H7 (cell line): Measurements from ENCODE around the gene WDR27. TPM values are rescaled to one million over a fixed set of nuclear protein-coding genes. Genes with fewer than 3 reads are reported as not detected.
"Not testable (repeated sequence)": the region's sequence is repeated elsewhere in the genome, so short reads cannot be mapped to it uniquely, and the experiment has no call there.

ENCODE experiments used
- DNase-seq: peaks from one replicate; pipeline ENCODE4 v3.0.0; 2012
- H3K27me3 ChIP-seq: 2 replicates; pipeline ENCODE4 v1.6.0; 2011; ENCODE audit warnings: mild to moderate bottlenecking, low read length; ENCODE audit not compliant: control insufficient read depth, insufficient read depth
- H3K36me3 ChIP-seq: replicated peaks from 2 replicates; pipeline ENCODE4 v1.5.1; 2011; ENCODE audit warnings: low read length; ENCODE audit not compliant: control insufficient read depth, insufficient read depth
- H3K4me3 ChIP-seq: 2 replicates; pipeline ENCODE4 v1.5.1; 2011; ENCODE audit warnings: low read depth, mild to moderate bottlenecking, control low read depth, low read length, moderate library complexity; ENCODE audit not compliant: insufficient read depth
- total RNA-seq: library from RNA; depleted of rRNA; stranded (reverse); fragments of >200 nt; shearing (Covaris generic); gene quantifications from 2 replicates; pipeline ENCODE4 v1.2.3, GENCODE V29; 2014

Gene WDR27
- total RNA-seq, 1 experiment from 2014 or later = 45.4 TPM

DNA sequence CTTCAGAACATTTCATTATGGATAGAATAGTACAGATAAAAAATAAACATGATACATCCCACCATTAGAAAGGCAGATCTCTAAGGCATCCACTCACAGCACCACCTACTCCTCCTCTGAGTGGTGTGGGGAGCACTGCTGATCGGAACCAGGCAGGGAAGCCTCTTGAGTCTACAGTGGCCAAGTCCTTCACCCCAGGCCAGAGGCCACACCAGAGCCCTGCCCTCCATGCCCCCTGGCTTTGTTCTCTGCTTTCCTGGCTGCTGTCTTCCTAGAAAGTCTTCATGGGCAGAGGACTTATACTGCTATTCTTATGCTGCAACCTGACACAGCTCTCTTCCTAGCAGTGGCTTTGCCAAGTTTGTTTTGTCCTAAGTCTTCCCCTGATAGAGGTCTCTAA is 246.4 kb downstream of the WDR27 start:
- H3K4me3 ChIP-seq = no peak overlapping the region

DNA sequence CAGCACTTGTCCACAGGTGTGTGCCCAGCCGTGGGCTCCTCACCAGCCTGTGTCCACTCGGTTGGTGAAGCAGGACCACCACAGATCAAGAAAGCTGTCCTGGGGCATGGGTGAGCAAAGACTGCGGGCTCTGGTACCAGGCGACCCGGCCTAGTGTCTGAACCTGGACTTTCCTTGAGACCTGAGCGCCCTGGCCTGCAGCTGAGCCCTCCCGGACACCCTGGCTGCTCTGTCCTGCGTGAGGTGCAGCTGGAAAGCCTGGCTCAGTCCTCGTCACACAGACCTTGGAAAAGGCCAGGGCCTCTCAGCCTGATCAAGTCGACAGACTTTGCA is 247.0 kb downstream of the WDR27 start:
- H3K36me3 ChIP-seq = no peaks in the 10 kb centered on the region
- DNase-seq = no peak
- H3K27me3 ChIP-seq = no peaks in the 10 kb centered on the region
- no peak overlapping the region for H3K4me3 ChIP-seq

More for the DNA sequence above, 246.4 kb downstream of the WDR27 start:
- no peaks in the 10 kb centered on the region for H3K27me3 ChIP-seq
- H3K36me3 ChIP-seq = no peaks in the 10 kb centered on the region
- DNase-seq = no peak

DNA sequence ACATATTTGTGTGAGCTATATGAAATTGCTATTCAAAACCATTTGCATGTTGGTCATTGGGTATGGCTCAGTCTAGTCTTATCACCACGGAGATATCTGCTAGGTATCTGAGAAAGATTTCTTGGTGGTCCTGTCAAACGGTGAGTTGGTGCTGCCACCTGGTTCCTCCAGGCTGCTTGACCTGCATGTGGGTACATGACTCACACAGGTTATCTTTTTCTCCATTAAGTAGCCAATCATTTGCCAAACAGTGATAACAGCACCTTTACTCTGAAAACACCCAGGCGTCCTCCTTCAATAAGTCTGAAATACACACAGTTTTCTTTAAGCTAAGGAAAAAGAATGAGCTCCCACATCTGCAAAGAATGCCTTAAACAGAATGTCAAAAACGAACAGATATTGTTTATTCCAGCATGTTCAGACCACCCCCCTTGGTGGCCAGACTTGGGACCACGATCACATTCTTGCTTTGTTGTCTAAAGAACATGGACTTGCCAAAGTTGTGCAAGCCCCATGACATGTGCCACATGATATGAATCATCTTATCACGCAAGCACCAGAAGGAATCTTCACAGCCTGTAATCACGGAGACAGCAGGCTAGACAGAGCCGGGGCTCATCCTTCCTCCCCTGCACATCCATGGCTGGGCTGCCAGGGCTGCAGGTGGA is 247.5 kb downstream of the WDR27 start:
- no peak for DNase-seq
- Histone ChIP-seq H3K27me3 (no peaks in the 10 kb centered on the region), H3K36me3 (no peaks in the 10 kb centered on the region), H3K4me3 (no peak overlapping the region)

DNA sequence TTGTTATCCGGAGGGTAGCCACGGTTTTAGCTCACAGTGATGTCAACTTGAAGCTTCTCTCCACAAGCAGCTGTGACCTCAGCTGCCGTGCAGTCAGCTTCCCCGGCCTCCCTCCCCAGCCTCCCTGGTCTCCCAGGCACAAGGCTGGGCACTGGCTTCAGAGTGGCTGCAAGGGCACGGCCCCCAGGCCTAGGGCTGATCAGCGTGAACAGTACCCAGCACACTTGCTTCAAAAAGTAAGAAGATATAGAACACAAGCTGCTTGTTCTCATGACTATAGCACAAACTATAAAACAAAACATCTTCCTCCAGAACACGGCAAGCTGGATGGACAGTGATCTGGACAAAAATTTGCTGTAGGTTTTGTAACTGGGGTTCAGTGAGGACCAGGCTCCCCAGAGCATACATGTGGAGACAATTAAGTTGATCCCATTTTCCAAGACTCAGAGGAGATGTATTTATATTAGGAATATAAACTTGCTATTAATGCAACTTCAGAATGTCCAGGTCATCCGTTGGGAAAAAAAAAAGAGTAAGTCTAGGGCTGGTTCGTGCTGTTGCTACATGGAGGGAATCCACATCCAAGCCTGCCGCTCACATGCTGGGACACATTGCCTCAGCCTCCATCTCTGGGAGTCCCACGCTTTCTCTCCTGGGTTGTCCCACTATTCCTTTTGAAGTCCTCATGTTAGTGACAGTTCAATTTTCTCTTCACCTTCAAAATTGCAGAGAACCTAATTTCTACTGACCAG is 248.8 kb downstream of the WDR27 start:
- no peak overlapping the region for H3K4me3 ChIP-seq
- DNase-seq = no peak
- no peaks in the 10 kb centered on the region for H3K27me3 ChIP-seq
- H3K36me3 ChIP-seq = no peaks in the 10 kb centered on the region

DNA sequence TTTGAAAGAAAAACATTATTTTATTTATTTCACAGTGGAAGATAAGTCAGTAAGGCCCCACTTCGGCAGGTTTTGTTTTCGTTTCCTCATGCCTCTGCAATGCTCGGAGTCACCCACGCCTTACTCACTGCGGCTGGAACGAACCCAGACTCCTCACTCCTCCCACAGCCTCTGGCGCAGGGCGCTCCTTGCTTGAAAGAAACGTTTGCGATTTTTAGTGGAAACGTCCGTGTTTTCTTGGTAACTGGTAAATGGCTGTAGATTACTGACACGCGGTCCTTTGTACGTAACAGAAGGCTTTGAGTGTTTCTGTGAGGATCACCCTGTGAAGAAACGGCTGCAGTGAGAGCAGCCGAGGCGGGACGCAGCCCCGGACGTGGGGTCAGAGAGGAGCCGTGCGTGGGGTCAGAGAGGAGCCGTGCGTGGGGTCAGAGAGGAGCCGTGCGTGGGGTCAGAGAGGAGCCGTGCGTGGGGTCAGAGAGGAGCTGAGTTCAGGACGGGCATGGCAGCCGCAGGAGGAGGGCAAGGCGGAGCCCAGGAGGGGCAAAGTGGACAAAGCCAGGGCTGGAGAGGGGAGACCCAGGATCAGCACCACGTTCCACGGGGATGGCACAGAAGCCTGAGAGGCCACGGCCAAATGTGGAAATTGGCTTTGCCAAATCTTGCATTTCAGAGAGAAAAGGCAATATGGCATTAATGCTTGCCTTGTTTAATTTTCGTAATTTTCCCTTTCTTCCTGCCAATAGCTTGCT is 249.5 kb downstream of the WDR27 start:
- Histone ChIP-seq H3K4me3 (no peak overlapping the region), H3K27me3 (no peaks in the 10 kb centered on the region), H3K36me3 (no peaks in the 10 kb centered on the region)
- DNase-seq = no peak

DNA sequence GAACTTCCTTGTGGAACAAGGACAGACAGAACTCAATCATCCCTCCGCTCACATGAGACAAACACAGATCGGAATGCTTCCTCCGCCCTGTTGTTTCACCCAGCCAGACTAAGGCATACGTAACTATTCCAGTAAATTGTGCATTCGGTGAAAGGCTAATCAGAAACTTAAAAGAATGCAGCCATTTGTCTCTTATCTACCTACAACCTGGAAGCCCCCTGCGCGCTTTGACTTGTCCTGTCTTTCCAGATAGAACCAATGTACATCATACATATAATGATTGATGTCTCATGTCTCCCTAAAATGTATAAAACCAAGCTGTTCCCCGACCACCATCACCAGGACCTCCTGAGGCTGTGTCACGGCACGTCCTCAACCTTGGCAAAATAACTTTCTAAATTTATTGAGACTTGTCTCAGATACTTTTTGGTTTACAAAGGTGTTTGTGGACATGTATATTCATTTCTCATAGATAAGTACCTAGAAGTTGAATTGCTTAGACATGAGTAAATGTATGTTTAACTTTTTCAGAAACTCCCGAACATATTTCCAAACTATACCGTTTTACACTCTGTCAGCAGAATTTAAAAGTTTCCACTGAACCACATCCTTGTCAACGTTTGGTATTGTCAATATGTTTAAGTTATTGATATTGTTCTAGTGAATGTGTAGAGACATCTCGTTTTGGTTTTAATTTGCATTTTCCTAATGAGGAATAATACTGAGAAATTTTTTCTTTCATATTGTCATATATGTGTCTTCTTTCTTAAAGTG is 250.6 kb downstream of the WDR27 start:
- no peak for DNase-seq
- no peaks in the 10 kb centered on the region for H3K27me3 ChIP-seq
- H3K4me3 ChIP-seq = no peak overlapping the region
- H3K36me3 ChIP-seq = no peaks in the 10 kb centered on the region

DNA sequence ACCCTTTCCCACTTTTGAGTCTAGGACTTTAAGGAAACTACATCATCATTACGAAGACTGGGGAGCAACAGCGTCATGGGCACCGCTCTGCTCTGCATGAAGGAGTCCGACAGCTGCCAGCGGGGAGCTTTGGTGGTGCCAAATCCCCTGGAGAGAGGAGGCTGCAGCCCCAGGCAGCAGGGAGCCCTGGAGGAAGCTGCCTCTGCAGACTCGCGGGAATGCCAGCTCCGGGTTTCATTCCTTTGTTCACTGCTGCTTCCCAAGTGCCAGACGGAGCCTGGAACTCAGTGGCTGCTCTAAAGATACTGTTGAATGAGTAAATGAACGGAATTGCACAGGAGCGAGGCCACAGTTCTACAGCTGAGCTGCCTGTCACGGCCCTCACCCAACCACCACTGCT is 251.7 kb downstream of the WDR27 start:
- peak; percentile 33 for DNase-seq
- no peaks in the 10 kb centered on the region for H3K27me3 ChIP-seq
- no peak overlapping the region for H3K4me3 ChIP-seq
- no peaks in the 10 kb centered on the region for H3K36me3 ChIP-seq

DNA sequence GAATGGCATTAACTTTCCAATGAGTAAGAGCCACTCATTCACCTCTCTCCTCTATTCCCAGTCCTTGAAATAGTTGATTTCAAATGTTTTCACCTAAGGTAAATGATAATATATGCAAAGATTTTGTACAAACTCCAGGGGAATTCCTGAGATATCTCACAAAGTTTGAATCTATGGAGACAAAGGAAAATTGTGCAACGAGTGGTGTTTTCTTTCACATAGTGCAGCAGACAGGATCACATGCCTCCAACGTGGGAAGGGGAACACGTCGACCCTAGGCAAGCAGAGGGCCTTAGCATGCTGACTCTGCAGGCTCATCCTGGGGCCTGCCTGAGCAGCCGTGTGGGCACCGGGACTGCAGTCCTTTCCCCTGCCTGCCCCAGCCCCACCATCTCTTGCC is 252.6 kb downstream of the WDR27 start:
- H3K4me3 ChIP-seq = no peak overlapping the region
- no peaks in the 10 kb centered on the region for H3K27me3 ChIP-seq
- DNase-seq = no peak
- no peaks in the 10 kb centered on the region for H3K36me3 ChIP-seq

DNA sequence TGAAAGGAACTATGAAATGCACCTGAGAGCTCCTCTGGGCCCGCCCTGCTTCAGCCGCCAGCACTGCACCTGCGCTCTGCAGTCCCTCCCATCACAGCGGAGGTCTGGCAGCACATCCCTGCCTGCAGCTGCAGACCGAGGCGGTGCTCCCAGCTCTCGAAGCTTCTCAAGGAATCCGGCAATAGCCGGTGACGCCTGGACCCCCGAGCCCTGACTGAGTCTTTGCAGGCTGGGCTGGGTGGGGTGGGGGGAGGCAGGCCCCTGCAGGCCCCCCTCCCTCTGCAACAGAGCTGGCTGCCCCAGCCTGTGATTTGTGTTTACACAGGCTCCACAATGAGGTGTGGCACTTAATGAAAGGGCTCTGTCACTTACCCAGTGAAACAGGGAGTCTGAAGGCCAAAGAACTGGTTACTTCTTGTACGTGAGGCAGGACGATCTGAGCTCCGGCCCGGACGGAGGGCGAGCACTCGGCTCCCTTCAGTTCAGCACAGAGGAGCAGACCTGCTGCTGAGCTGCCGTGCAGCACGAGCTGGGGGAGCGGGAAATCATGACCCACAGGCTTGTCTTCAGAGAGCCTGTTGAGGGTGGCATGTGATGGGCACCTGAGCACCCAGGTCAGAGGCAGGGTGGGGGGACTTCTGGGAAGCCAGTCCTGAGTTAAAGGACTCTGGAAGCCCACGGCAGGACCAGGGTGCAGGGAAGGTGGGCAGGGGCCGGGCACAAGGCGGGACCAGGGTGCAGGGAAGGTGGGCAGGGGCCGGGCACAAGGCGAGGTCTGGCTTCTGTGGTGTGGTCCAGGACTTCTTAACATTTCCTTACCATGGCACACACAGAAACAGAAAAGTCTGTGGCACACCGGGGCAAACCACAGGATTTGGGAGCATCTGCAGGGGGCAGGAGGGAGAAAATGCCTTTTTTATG is 255.9 kb downstream of the WDR27 start:
- DNase-seq = peak; percentile 64
- no peaks in the 10 kb centered on the region for H3K27me3 ChIP-seq
- H3K36me3 ChIP-seq = no peaks in the 10 kb centered on the region
- no peak overlapping the region for H3K4me3 ChIP-seq

DNA sequence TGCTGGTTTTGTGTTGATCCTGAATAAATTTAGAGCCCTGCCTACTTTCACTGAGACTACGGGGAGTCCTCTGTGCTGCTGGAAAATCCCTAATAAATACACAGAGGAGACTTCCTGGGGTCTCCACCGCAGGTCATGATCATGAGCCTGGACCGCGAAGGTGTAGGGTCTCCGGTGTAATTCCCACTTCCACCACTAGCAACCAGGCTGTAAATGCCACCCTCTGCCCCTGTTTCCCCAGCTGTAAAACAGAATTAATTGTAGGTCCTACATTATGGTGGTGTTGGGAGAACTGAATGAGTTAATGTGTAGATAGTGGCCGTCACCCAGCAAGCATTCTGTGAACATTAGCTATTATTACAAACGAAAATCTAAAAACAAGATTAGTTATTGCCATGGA is 256.6 kb downstream of the WDR27 start:
- Histone ChIP-seq H3K36me3 (no peaks in the 10 kb centered on the region), H3K27me3 (no peaks in the 10 kb centered on the region), H3K4me3 (no peak overlapping the region)
- peak; percentile 70 for DNase-seq

DNA sequence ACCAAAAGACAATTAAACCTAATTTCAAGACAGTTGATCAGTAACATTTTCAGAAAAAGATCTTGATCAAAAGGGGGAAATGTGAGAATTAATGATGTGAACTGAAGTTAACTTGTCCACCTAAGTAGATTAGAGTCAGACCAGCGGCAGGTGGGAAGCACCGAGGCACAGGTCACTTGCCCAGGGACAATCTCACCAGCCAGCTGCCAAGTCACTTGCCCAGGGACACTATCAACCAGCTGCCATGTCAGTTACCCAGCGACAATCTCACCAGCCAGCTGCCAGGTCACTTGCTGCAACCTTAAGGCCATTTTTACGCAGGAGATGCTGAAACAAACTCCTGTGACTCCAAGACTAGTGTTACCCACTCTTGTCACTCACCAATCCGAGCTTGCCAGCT is 260.5 kb downstream of the WDR27 start:
- no peak for DNase-seq
- no peaks in the 10 kb centered on the region for H3K27me3 ChIP-seq
- no peak overlapping the region for H3K4me3 ChIP-seq
- no peaks in the 10 kb centered on the region for H3K36me3 ChIP-seq

DNA sequence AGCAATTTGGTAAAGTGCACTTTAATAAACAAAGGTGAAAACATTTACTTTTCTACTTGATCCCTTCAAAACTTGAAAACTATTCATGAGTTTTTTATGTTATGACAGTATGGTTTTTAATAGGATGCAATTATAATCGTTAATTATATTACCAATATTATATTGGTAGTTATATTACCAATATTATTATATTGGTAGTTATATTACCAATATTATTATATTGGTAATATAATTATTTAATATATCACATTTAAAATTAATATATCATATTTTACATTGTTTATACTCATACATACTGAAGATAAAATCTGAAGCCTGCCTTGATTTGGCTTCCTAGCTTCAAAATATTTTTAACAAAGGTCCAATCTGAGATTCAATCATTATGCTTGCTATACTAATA is 262.1 kb downstream of the WDR27 start:
- no peak overlapping the region for H3K4me3 ChIP-seq
- no peaks in the 10 kb centered on the region for H3K27me3 ChIP-seq
- no peaks in the 10 kb centered on the region for H3K36me3 ChIP-seq
- DNase-seq = no peak

DNA sequence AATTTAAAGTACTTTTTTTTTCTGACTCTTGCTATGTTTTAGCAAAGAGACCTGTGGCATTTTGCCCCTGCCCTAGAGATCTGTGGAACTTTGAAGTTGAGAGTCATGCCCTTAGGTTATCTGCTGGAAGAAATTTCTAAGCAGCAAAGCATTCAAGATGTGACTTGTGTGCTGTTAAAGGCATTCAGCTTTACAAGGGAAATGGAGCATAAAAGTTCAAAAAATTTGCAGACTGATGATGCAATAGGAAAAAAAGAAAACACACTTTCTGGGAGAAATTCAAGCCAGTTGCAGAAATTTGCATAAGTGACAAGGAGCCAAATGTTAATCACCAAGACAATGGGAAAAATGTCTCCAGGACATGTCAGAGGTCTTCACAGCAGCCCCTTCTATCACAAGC is 267.3 kb downstream of the WDR27 start:
- not testable (repeated sequence) for H3K36me3 ChIP-seq, DNase-seq, H3K4me3 ChIP-seq, H3K27me3 ChIP-seq

DNA sequence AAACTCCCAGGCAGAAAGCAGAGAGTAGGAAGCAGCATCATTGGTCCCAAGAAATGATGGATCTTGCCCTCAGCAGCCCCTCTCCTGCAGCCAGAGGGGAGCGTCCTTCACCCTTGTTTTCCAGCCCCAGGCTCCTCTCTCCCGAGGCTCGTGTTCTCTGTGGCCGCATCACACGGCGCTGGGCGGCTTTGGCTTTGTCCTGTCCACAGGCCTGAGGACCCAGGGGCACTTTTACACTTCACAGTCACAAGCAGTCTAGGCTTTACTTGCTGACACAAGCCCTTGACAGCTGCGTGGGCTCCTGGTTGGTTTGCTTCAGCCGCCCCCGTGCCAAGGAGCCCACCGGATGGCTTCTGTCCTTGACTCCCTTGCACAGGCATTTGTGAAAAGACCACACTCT is 272.8 kb downstream of the WDR27 start:
- Histone ChIP-seq H3K36me3 (no peaks in the 10 kb centered on the region), H3K4me3 (no peak overlapping the region), H3K27me3 (peaks cover 4% of the 10 kb centered on the region; the same call in 1 of the 2 replicates)
- DNase-seq = peak; percentile 32
